Vagina (tissue), 2 donors: ENCODE measurements around the gene DAGLA.
"Not testable (repeated sequence)": the region's sequence is repeated elsewhere in the genome, so short reads cannot be mapped to it uniquely, and the experiment has no call there.

ENCODE experiments used
- CTCF ChIP-seq, 3 experiments: fragments of 450-650 bp in 2 of 3; fragments of 200-600 bp in 1 of 3; sonication (generic) in 1 of 3; IDR thresholded peaks; one replicate each; pipeline ENCODE4 v1.5.1; 2017 to 2019; ENCODE audit warnings: antibody characterized with exemption in 3 of 3, mild to moderate bottlenecking in 2 of 3, moderate library complexity in 2 of 3
- POLR2A ChIP-seq, 2 donors: fragments of 450-650 bp; IDR thresholded peaks; one replicate each; pipeline ENCODE4 v1.6.1; 2017; ENCODE audit warnings: antibody characterized with exemption in 2 of 2, mild to moderate bottlenecking in 2 of 2, moderate library complexity in 2 of 2

- TF ChIP-seq POLR2A, CTCF (IDR thresholded peaks at IDR 0.05): not testable (repeated sequence)
These were observed 24.7 kb upstream of the DAGLA start for GRCh38 chr11:61655266-61656159.
